ENCODE measurements around the gene TK2.

Gene TK2

GRCh38 chr16:66544016-66544757 lies 5.7 kb downstream of the TK2 start:
- DNase-seq (ENCODE audit: low read depth in 2 of 2), result no peak

GRCh38 chr16:66543541-66543940 lies 6.4 kb downstream of the TK2 start:
- DNase-seq (ENCODE audit: low read depth in 2 of 2), result no peak

GRCh38 chr16:66542396-66542795 lies 7.5 kb downstream of the TK2 start:
- no peak for DNase-seq (ENCODE audit: low read depth in 2 of 2)

GRCh38 chr16:66541388-66542355 lies 8.2 kb downstream of the TK2 start:
- no peak for DNase-seq (ENCODE audit: low read depth in 2 of 2)

GRCh38 chr16:66539623-66540469 lies 10.1 kb downstream of the TK2 start:
- no peak for DNase-seq (ENCODE audit: low read depth in 2 of 2)

- DNase-seq (ENCODE audit: low read depth in 2 of 2), result no peak
Measured at GRCh38 chr16:66538910-66539309, 11.0 kb downstream of the TK2 start.

- DNase-seq (ENCODE audit: low read depth in 2 of 2), result no peak
Measured at GRCh38 chr16:66537236-66537635, 12.7 kb downstream of the TK2 start.

- DNase-seq (ENCODE audit: low read depth in 2 of 2), result no peak
Measured at GRCh38 chr16:66536525-66536924, 13.4 kb downstream of the TK2 start.

GRCh38 chr16:66534376-66534799 lies 15.5 kb downstream of the TK2 start:
- DNase-seq (ENCODE audit: low read depth in 2 of 2), result no peak

- DNase-seq (ENCODE audit: low read depth in 2 of 2), result no peak
Measured at GRCh38 chr16:66529475-66529874, 20.4 kb downstream of the TK2 start.

- no peak for DNase-seq (ENCODE audit: low read depth in 2 of 2)
Measured at GRCh38 chr16:66528294-66528693, 21.6 kb downstream of the TK2 start.

- no peak for DNase-seq (ENCODE audit: low read depth in 2 of 2)
Measured at GRCh38 chr16:66525396-66526180, 24.3 kb downstream of the TK2 start.

- DNase-seq (ENCODE audit: low read depth in 2 of 2), result no peak
Measured at GRCh38 chr16:66524601-66525164, 25.2 kb downstream of the TK2 start.

GRCh38 chr16:66523861-66524354 lies 26.0 kb downstream of the TK2 start:
- DNase-seq (ENCODE audit: low read depth in 2 of 2), result no peak

GRCh38 chr16:66522816-66523590 lies 26.9 kb downstream of the TK2 start:
- no peak for DNase-seq (ENCODE audit: low read depth in 2 of 2)

GRCh38 chr16:66521951-66522771 lies 27.8 kb downstream of the TK2 start:
- DNase-seq (ENCODE audit: low read depth in 2 of 2), result peak; percentile 80 to 95

- no peak for DNase-seq (ENCODE audit: low read depth in 2 of 2)
Measured at GRCh38 chr16:66521252-66521713, 28.6 kb downstream of the TK2 start.

- no peak for DNase-seq (ENCODE audit: low read depth in 2 of 2)
Measured at GRCh38 chr16:66520406-66521170, 29.3 kb downstream of the TK2 start.

Measured in stimulated activated CD4-positive, alpha-beta T cell treated with anti-CD3 and anti-CD28 coated beads, Interleukin-12 subunit alpha, Interleukin-12 subunit beta, amount 100 ng/mL, for 24 hours (primary cell).